ENCODE results near the gene AMBRA1. TPM values are rescaled to one million over a fixed set of nuclear protein-coding genes. Genes with fewer than 3 reads are reported as not detected.

Gene AMBRA1
- total RNA-seq, 2 donors from 2014 or later: 56.2 to 60.7 TPM

DNA sequence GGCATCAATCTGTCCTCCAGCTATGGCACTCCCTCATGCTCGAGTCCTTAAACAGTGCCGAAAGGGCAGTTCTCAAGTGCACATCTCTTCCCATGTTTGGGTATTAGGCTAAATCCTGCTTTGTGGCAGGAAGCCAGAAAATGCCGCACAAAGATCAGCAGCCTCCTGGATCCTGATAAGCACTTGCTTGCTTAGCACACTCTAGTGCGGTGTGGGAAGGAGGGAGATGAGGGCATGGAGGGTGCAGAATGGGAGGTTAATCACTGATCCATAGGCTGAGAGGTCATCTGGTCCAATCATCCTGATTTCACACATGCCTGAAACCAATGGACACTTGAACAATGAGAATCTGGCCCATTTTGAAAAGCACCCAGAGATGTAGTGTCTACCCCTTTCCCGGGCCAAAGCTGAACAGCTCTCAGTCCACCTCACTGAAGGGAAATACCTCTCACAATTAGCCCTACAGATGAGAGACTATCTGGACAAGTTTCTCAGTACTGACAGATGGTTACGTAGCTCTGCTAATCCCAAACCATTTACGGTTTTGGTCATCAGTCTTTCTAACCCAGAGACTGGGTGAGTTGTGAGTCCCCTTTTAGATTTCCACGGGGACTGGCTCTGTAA, 172.5 kb downstream of the AMBRA1 start:
- intact Hi-C loops (cut with DNase I): no loop called here
- DNase-seq (ENCODE audit: low spot score): no peak
- no peaks in the 10 kb centered on the region for H3K4me1 ChIP-seq (replicated peaks)
- TF ChIP-seq POLR2A (IDR thresholded peaks at IDR 0.05) (no peak), POLR2AphosphoS5 (IDR thresholded peaks at IDR 0.05) (no peak)
- TF ChIP-seq, protein P1, sequence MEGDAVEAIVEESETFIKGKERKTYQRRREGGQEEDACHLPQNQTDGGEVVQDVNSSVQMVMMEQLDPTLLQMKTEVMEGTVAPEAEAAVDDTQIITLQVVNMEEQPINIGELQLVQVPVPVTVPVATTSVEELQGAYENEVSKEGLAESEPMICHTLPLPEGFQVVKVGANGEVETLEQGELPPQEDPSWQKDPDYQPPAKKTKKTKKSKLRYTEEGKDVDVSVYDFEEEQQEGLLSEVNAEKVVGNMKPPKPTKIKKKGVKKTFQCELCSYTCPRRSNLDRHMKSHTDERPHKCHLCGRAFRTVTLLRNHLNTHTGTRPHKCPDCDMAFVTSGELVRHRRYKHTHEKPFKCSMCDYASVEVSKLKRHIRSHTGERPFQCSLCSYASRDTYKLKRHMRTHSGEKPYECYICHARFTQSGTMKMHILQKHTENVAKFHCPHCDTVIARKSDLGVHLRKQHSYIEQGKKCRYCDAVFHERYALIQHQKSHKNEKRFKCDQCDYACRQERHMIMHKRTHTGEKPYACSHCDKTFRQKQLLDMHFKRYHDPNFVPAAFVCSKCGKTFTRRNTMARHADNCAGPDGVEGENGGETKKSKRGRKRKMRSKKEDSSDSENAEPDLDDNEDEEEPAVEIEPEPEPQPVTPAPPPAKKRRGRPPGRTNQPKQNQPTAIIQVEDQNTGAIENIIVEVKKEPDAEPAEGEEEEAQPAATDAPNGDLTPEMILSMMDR (IDR thresholded peaks at IDR 0.05): no peak
- H3K9me3 ChIP-seq: no peaks in the 10 kb centered on the region
- WGBS: 94% methylated on average over 8 of the region's 8 CpGs
- H3K36me3 ChIP-seq: no peaks in the 10 kb centered on the region
- H3K27me3 ChIP-seq (replicated peaks; ENCODE audit: insufficient read depth): no peaks in the 10 kb centered on the region
- no peak overlapping the region for H3K27ac ChIP-seq
- H3K4me3 ChIP-seq: no peak overlapping the region

- intact Hi-C loops (cut with DNase I): no loop called here
- TF ChIP-seq, protein P1 (IDR thresholded peaks at IDR 0.05): no peak
- no peak for TF ChIP-seq POLR2A (IDR thresholded peaks at IDR 0.05)
- TF ChIP-seq POLR2AphosphoS5 (IDR thresholded peaks at IDR 0.05): no peak
- Histone ChIP-seq H3K27me3 (replicated peaks; ENCODE audit: insufficient read depth) (no peaks in the 10 kb centered on the region), H3K9me3 (no peaks in the 10 kb centered on the region), H3K36me3 (no peaks in the 10 kb centered on the region), H3K4me3 (no peak overlapping the region), H3K4me1 (replicated peaks) (no peaks in the 10 kb centered on the region), H3K27ac (no peak overlapping the region)
- WGBS: 97% methylated on average over 1 of the region's 1 CpG
- DNase-seq (ENCODE audit: low spot score): no peak
These were observed 173.3 kb downstream of the AMBRA1 start for GRCh38 chr11:46420513-46420912.

DNA sequence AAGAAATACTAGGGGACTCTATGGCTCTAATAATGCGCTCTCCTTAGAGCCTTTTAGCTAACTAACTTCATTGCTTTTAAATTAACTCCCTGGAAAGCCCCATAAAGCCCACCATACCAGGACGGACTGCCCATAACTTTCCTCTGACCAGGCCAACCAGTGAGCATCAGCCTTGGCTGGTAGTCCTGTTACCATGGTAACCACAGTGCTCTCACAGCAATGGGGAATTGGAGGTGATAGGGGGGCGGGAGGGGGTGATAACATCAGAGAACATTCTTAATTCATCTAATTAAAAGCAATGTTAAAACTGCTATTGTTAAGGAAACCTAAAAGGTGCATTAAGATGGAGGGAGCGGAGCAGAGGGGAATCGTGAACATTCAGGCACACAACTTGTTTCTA, 175.1 kb downstream of the AMBRA1 start:
- intact Hi-C loops (cut with DNase I): no loop called here
- WGBS: 88% methylated on average over 5 of the region's 5 CpGs
- no peak overlapping the region for H3K27ac ChIP-seq
- TF ChIP-seq POLR2A (IDR thresholded peaks at IDR 0.05) (no peak), POLR2AphosphoS5 (IDR thresholded peaks at IDR 0.05) (no peak)
- TF ChIP-seq, protein P1 (IDR thresholded peaks at IDR 0.05): no peak
- H3K4me3 ChIP-seq: no peak overlapping the region
- no peaks in the 10 kb centered on the region for H3K27me3 ChIP-seq (replicated peaks; ENCODE audit: insufficient read depth)
- no peak for DNase-seq (ENCODE audit: low spot score)
- no peaks in the 10 kb centered on the region for H3K36me3 ChIP-seq
- no peaks in the 10 kb centered on the region for H3K9me3 ChIP-seq
- H3K4me1 ChIP-seq (replicated peaks): no peaks in the 10 kb centered on the region

GRCh38 chr11:46417711-46418110, 176.1 kb downstream of the AMBRA1 start:
- Histone ChIP-seq H3K27me3 (replicated peaks; ENCODE audit: insufficient read depth) (no peaks in the 10 kb centered on the region), H3K4me1 (replicated peaks) (no peaks in the 10 kb centered on the region), H3K4me3 (no peak overlapping the region), H3K27ac (no peak overlapping the region), H3K9me3 (no peaks in the 10 kb centered on the region), H3K36me3 (no peaks in the 10 kb centered on the region)
- DNase-seq (ENCODE audit: low spot score): no peak
- 79% methylated on average over 7 of the region's 7 CpGs for WGBS
- TF ChIP-seq POLR2AphosphoS5 (IDR thresholded peaks at IDR 0.05): no peak
- TF ChIP-seq, protein P1 (IDR thresholded peaks at IDR 0.05): no peak
- no peak for TF ChIP-seq POLR2A (IDR thresholded peaks at IDR 0.05)
- intact Hi-C loops (cut with DNase I): no loop called here

DNA sequence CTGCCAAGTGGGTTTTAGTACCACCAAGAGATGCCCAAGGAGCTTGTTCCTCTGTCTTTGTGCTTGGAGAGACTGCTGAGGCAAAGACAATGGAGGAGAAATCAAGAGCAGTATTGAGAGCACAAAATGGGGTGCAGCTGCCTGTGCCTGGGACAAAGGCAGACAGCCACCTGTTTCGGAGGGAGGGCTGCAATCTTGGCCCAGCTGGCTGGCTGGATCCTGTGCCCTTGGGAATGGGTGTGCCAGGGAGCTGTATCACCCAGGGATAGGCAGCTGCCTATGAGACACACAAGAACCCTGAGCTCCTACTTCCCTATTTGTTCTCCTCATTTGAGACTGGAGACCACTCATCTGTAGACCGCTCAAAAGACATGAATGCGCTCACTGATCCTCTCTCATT, 178.9 kb downstream of the AMBRA1 start:
- 66% methylated on average over 3 of the region's 3 CpGs for WGBS

More for the DNA sequence above, 178.9 kb downstream of the AMBRA1 start:
- Histone ChIP-seq H3K27me3 (replicated peaks; ENCODE audit: insufficient read depth) (no peaks in the 10 kb centered on the region), H3K4me1 (replicated peaks) (no peaks in the 10 kb centered on the region), H3K36me3 (peaks cover 0 to 5% of the 10 kb centered on the region in 2 donors), H3K4me3 (no peak overlapping the region), H3K27ac (no peak overlapping the region), H3K9me3 (no peaks in the 10 kb centered on the region)
- no peak for DNase-seq (ENCODE audit: low spot score)
- intact Hi-C loops (cut with DNase I): no loop called here
- TF ChIP-seq POLR2A (IDR thresholded peaks at IDR 0.05) (no peak), POLR2AphosphoS5 (IDR thresholded peaks at IDR 0.05) (no peak)
- TF ChIP-seq, protein P1 (IDR thresholded peaks at IDR 0.05): no peak

Measured in prostate gland (tissue), 2 donors.